ENCODE results near the gene KEL.

- no peak for TF ChIP-seq CTCF (IDR thresholded peaks at IDR 0.05; ENCODE audit: low read length)
- no peak for TF ChIP-seq EZH2 (optimal IDR thresholded peaks at IDR 0.05; ENCODE audit: low read depth, low read length)
Observed at GRCh38 chr7:142938611-142939010, 23.6 kb downstream of the KEL start.
